DMS 273 treated with DMSO at 0.1 percent for 48 hours (cell line): ENCODE results near the gene FMO4.
"Not testable (repeated sequence)": the region's sequence is repeated elsewhere in the genome, so short reads cannot be mapped to it uniquely, and the experiment has no call there.

Experiments used
- DNase-seq: peaks from one replicate; lab custom pipeline; 2025; lab: John Stamatoyannopoulos, UW

FMO4 gene, protein sequence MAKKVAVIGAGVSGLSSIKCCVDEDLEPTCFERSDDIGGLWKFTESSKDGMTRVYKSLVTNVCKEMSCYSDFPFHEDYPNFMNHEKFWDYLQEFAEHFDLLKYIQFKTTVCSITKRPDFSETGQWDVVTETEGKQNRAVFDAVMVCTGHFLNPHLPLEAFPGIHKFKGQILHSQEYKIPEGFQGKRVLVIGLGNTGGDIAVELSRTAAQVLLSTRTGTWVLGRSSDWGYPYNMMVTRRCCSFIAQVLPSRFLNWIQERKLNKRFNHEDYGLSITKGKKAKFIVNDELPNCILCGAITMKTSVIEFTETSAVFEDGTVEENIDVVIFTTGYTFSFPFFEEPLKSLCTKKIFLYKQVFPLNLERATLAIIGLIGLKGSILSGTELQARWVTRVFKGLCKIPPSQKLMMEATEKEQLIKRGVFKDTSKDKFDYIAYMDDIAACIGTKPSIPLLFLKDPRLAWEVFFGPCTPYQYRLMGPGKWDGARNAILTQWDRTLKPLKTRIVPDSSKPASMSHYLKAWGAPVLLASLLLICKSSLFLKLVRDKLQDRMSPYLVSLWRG

DNA sequence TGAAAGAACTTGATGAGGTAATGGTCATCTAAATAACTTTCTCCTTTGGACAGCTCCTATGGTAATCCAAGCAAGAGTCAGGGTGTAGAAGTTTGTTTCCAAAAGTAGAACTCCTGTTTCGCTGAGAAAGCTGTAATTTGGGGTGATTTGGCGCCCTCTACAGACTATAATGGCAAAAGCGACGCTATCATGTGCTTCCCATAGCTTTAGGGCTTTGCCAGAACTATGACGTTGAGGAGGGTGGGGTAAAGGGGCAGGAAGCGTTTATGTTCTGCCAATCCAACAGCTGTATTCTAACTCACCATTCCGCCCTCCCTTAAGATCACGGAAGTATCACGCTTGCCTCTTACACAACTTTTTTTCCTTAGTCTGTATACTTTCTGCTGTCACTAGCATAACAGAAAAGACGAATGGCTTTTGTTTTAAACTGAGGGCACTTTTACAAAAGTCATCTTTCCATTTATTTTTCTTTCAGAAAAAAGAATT, at the start of gene FMO4:
Gene FMO4 (plus strand): TSS at position 349 of the 486 bp plus-strand sequence. CDS start 5,643 bp downstream, outside the sequence.
- DNase-seq, result peak; percentile 96

DNA sequence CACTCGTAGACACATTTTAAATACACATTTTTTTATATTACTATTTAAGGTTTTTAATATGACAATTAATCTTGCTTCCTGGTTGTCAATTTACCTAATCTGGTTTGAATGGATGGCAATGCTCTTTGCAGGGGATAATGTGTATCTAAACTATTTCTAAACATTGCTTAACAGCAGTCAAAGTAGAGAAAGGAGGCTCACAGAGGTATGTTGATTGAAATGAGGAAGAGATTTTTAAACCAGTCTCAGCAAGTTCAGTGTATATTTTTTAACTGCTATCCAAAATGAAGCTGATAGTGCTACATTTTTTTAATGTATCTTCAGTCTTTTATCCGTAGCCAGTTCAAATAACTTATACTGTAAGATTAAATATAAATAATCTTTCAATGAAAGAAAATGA, 48.3 kb upstream of the FMO4 start:
- DNase-seq, result no peak

DNA sequence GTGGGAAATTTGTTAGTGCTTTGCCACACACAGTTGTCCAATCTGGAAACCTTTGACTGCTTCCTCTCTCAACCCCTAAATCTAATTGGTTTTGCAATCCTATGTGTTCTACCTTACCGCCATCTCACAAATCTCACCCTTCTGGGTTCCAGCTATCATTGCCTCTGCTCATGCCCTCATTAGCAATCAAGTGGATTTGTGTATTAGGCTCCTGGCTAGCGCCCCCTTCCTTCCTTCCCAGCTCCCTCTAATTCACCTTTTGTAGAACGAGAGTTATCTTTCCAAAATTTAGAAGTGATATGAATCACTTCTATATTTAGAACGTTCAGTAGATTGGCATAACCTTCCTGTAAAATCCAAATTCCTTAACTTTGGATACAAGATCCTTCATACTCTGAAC, 47.1 kb upstream of the FMO4 start:
- no peak for DNase-seq

DNA sequence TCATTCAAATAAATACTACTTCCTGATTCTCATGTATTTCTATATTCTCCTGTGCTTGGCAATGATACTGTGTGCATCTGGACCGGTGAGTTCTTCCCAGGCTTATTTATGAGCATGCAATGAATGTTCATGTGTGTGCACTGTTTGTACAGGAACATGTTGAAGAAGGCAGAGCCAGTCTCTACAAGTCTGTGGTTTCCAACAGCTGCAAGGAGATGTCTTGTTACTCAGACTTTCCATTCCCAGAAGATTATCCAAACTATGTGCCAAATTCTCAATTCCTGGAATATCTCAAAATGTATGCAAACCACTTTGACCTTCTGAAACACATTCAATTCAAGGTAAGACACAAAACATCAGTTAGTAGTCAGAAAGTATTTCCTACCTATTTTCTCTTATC, 46.6 kb upstream of the FMO4 start:
- no peak for DNase-seq

DNA sequence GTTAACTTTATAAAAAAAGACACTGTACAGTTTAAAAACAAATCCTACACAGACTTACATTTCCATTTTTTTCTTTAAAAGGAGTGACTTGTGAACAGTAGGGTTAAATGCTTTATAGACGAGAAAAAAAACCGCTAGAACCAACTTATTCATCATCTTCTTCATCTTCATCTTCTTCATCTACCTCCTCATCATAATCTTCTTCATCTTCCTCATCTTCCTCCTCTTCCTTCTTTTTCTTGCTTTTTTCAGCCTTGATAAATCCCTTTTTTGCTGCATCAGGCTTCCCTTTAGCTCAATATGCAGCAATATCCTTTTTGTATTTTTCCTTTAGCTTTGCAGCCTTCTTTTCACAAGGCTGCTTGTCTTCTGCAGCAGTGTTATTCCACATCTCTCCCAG, 43.2 kb upstream of the FMO4 start:
- DNase-seq, result no peak

DNA sequence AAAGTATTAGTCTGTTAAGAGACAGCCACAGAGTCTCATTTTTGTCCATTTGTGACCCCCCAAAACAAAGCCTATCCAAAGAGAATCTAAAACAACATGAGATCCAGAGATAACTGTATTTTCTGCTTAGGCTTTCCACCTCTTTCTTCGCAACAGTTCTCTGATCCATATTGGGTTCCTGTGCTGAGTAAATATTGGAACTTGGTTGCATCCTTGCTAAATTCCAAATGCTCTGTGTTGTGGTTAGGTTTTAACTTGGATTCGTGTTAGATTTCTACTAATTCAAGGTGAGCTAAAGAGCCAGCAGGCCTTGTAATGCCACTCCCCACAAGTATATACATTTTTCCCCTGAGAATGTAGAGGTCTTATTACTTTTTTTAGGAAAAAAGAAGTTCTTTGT, 36.4 kb upstream of the FMO4 start:
- DNase-seq, result no peak

DNA sequence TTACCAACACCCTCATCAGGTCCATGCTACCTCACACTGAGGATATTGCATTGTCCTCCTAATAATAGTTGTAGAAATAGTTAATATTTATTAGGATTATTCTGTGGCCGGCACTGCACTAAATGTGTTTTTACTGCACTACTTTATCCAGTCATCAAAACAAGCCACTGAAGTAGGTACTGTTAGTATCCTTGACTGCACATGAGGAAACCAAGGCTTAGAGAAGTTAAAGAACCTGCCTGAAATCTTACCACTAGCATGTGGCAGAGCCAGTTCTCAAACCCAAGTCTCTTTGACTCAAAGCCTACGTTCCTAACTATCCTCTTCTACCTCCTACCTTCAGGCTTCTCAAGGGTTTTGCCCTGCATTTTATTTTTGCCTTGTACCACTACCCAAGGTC, 34.7 kb upstream of the FMO4 start:
- DNase-seq, result no peak

DNA sequence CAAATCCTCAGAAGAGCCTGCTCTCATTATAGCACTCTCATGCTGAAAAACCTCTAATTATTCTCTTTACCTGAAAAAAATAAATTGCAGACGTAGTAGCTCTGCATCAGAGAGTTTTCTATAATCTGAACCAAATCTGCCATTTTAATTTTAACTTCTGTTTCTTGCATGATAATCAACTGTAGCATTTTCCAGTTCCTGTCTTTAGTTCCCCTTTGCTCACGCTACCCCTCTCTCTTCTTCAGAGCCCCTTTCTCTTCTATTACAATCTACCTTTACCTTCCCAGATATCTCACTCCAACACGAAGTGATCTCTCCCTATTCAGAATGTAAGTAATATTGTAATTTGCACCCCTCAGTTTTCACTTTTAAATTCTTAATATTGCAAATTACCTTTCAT, 34.3 kb upstream of the FMO4 start:
- no peak for DNase-seq

DNA sequence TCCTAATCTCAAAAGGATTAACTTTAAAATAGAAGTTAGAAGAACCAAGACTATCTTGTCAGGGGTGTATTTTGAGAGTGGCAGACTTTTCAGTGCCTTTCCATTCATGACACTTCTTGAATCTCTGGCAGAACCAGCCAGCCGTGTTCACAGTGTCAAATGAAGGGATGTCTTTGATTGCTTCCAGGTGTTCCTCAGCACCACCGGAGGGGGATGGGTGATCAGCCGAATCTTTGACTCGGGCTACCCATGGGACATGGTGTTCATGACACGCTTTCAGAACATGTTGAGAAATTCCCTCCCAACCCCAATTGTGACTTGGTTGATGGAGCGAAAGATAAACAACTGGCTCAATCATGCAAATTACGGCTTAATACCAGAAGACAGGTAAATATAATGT, 33.4 kb upstream of the FMO4 start:
- DNase-seq, result no peak

DNA sequence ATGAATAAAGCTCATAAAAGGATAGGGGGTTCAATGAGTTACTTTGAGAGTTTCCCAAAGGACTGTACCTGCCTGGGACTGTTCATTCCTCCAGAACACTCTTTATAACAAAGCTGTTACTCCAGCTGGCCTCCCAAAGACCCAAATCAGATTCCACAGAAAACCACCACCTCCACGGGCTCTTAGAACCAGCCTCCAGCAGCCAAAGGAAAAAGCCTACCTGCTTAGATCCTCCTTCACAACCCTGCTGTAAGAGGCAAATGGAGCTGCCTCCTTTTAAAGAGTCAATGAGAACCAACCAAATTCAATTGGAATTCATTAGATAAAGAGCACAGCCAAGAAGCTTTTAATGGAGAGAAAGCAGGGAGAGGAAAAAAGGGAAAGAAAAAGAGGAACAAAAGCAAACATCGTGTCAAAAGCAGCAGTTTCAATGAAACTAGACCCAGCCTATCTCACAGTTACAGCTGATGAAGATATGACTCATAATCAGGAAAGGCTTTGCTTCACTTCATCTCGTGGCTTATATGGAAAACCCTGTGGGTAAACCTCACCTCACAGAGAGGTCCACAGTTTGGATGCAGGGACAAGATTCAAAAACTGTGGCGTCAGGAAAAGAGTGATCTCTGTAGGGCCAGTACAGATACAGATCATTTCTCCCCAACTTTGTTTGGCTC, 27.8 kb upstream of the FMO4 start:
- no peak for DNase-seq

DNA sequence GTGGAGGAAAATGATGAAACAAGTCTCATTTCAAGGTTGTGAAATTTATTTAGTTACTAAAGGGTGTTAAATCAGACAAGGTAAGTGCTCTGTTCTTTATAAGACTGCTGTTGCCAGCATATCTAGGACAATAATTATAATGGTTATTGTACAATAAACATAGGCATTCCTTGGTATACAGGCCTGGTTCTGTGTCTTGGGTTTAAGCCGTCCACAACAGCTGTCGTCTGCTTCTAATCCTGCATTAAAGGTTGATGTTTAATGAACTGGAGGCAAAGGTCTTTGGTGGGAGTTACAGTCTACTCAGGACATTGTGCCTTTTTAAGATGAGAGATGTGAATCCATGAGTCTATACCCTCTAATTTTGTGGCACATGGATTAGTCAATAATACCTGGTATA, 23.4 kb upstream of the FMO4 start:
- DNase-seq, result no peak

DNA sequence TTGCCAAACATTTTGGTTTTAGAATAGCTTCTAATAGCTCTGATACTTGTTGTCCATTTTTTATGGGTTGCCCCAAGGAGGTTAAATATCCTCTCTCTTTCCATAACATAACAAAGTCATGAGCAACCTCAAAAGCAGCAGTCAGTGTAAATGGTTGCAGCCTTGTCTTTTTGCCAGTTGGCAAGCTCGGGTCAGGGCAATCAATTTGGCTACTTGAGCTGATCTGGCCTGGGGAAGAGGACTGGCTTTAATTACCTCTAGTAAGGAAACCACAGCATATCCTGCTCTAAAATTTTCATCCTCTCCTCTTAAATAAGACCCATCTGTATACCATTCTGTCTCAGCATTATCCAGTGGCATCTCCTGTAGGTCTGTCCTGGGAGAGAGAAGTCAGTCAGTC, 21.2 kb upstream of the FMO4 start:
- DNase-seq, result no peak

DNA sequence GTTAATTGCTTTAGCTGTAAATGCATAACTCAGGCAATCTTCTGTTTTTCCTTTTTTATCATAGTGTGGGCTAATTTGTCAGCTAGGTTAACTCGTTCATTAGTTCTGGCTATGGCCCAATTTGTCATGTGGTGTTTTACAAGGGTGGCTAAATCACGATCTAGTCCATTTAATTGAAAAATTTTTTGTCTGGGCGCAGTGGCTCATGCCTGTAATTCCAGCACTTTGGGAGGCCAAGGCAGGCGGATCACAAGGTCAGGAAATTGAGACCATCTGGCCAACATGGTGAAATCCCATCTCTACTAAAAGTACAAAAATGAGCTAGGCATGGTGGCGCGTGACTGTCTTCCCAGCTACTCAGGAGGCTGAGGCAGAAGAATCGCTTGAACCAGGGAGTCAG, 18.6 kb upstream of the FMO4 start:
- not testable (repeated sequence) for DNase-seq

DNA sequence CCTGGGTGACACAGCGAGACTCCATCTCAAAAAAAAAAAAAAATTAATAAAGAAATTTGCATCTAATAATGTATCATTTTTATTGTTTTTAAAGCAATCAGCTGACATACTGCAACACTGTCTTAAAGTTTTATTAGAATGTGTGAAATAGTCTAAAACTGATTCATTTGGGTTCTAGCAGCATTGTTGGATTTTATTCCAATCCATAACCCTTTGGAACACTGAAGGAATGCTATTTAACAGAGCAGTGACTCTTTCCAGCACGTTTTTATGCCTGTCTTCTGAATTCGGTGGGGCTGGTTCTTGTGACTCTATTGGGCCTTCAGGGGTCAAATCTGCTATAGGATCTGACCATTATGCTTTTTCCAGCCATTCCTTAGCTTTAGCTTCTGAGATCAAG, 18.2 kb upstream of the FMO4 start:
- DNase-seq, result no peak

DNA sequence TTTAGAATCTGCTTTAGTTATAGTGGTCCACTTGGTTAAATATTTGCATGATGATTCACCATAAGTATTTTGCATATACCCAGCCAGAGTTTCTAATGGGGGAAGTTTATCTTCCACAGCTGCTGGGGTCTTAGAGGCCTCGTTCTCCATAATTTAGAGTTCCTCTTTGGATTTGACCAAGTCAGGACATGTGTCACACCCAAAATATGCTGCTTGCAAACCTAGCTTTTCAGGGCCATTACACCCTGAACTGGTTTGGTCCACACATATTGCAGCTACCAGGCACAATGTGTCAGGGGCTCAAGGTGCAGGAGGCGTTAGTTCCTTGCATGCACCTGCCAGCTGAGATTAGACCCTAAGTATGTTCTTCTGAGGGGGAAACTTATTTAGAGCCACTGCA, 17.1 kb upstream of the FMO4 start:
- DNase-seq, result no peak

DNA sequence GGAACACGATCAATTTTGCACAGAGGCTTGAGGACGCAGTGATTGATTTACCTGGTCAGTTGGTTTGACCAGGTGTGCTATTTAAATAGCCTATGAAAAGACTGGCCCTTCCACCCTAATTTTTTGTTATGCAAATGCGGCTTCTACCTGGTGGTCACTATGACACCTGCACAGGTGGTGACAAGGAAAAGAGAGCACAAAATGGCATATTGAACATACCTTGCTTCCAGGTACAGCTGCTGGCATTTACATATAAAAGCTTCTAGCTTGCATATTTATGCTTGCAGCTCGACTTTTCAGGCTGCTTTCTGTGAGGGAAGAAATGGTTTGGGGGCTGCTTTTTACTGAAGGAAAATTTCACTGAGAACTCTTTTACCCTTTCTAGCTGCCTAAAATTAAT, 15.3 kb upstream of the FMO4 start:
- no peak for DNase-seq

DNA sequence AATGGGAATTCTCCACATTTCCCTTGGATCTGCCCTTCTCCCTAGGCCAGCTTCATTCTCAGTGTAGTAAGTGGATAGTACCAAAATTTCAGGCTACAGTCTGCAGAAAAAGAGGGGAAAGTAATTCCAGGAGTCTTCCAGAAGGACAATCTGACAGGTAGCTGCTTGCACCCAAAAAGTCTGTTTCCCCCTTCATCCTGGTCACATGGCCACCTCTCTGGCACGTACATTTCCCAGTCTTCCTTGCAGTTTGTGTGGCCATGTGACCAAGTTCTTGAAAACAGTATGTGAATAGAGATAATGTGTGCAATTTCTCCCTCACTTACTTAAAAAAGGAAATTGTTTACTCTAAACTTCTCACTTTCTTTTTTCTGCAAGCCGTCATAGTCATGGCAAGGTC, 14.6 kb upstream of the FMO4 start:
- DNase-seq, result no peak

DNA sequence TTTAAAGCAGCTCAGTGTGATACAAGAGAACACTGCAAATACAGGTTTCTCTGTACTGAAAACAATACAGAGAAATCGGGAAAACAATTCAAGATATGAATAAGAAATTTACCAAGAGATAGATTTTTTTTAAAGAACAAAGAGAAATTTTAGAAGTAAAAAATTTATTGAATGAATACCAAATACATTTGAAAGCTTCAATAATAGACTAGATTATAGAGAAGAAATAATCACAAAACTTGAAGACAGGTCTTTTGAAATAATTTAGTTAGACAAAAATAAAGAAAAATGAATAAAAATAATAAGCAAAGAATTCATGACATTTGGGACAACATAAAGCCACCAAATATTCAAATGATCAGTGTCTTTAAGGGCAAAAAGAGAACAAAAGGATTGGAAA, 13.6 kb upstream of the FMO4 start:
- DNase-seq, result no peak

DNA sequence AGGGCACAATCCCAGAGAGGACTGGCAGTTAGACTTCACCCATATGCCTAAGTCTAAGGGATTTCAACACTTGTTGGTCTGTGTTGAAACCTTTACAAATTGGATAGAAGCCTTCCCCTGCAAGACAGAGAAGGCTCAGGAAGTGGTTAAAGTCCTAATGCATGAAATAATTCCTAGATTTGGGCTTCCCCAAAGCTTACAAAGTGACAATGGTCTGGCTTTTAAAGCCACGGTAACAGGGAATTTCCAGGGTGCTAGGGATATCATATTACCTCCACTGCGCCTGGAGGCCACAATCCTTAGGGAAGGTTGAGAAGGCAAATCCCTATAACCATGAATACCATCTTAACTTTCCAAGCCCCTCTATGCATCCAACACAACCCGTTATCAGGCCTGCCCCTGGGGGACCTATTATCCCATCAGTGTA, 3.3 kb upstream of the FMO4 start:
- no peak for DNase-seq

DNA sequence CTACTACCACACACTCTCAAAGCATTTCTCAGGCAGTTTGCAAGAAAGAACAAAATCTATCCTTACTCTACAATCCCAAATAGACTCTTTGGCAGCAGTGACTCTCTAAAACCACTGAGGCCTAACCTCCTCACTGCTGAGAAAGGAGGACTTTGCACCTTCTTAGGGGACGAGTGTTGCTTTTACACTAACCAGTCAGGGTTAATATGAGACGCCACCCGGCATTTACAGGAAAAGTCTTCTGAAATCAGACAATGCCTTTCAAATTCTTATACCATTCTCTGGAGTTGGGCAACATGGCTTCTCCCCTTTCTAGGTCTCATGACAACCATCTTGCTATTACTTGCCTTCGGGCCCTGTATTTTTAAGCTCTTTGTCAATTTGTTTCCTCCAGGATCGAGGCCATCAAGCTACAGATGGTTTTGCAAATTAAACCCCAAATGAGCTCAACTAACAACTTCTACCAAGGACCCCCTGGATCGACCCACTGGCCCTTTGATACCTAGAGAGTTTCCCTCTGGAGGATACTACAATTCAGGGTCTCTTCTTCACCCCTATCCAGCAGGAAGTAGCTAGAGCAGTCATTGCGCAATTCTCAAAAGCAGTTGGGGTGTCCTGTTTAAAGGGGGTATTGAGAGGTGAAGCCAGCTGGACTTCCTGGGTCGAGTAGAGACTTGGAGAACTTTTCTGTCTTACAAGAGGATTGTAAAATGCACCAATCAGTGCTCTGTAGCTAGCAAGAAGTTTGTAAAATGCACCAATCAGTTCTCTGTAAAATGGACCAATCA, 2.0 kb upstream of the FMO4 start:
- no peak for DNase-seq

DNA sequence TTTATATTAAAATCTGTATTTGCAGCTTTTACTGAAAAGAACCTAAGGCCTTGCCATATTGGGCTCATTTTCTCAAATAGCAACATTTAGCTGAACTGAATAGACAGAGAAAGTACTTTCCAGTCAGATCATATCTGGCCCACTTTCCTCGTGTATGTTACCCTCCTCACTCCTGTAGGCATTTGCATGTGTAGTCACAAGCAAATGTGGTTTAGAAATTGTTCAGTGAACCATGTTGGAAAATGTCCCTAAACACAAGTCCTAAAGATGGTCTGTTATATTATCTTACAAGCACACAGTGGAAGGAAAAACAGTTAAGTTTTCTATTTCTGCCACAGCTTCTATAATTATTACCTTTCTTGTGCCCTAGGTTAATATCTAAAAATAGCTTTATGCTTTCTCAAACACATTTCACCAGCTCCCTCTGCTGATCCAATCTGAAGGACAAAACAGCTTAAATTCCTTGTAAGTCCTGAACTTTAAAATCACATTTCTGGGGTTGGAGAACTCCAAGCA, 606 bp upstream of the FMO4 start:
- DNase-seq, result no peak

DNA sequence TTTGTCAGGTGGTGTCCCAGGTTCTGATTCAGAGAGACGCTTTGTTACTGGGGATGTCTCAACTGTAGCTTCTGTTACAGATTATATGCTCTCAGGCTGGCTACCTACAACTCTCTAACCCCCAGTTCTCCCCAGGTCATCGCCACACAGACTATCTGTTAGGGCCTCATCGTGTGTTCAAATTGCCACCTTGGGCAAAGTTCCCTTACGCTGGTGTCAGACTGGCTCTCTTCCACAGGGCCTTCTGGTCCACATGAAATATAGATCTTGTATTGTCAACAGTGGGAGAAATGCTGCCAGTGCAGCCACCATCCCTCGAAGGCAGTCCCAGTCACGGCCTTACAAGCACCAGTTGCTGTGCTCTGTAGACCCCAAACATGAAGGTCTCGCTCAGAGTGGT, 15.3 kb downstream of the FMO4 start:
- DNase-seq, result no peak
